ENCODE results near the gene ANP32A.

DNA sequence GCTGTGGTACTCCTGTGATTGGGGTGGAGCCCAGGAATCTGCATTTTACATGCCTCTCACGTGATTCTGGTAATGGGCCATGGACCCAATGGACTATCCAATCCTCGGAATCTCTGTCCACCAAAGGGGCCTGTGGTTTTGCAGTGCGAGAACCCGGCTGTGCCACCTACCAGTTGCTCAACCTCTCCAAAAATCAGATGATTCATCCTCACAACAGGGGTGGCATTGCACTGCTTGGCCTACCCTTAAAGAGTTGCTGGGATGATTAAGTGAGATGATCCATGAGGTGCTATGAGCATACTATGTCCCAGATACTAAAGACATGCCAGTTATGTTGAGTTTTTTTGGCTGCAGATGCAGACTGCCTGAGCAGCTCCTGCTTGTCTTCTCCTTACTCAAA is 5.1 kb downstream of the ANP32A start:
- no peak for TF ChIP-seq CTCF (IDR thresholded peaks at IDR 0.05)
- TF ChIP-seq POLR2A (IDR thresholded peaks at IDR 0.05): no peak
